ENCODE data around the gene PA2G4. TPM values are rescaled to one million over a fixed set of nuclear protein-coding genes. Genes with fewer than 3 reads are reported as not detected.
A peak's percentile ranks its signal among the peaks of the same experiment; 100 is the strongest.
"Not testable (repeated sequence)": the region's sequence is repeated elsewhere in the genome, so short reads cannot be mapped to it uniquely, and the experiment has no call there.

PA2G4 gene
- total RNA-seq, 1 experiment from 2014 or later = 451 TPM

DNA sequence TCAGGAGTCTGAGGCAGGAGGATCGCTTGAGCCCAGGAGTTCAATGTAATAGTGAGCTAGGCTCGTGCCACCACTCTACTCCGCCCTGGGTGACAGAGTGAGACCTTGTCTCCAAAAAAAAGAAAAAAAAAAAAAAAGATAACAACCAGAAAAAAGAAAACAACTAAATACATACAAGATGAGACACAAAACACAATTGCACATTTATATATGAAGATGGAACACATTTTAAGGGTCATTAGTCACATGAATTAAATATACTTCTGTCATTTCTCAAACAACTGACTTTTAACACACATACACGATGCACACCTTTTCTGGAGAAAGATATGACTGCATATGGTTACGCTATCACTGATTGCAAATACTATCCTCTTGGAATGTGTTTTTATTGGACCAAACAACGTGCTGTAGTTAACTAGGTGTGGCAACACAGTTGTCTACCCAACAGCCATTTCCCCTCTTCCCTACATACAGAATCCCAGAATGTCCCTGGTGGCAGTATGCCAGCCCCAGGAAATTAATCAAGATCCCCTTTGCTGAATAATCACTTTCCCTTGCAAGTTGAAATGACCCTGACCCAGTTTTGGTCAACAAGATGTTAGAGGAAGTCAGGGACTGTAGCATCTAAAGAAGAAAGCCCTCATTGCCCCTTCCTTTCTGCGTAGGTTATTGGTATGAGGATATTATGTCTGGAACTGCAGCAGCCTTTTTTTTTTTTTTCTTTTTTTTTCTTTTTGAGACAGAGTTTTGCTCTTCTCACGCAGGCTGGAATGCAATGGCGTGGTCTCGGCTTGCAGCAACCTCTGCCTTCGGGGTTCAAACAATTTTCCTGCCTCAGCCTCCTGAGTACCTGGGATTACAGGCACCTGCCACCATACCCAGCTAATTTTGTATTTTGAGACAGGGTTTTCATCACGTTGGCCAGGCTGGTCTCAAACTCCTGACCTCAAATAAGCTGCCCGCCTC lies 42.4 kb downstream of the PA2G4 start:
- DNase-seq (ENCODE audit: low spot score) = no peak
- in situ Hi-C loops (cut with HindIII; ENCODE audit: low sequenced_read_pairs) = no loop called here

DNA sequence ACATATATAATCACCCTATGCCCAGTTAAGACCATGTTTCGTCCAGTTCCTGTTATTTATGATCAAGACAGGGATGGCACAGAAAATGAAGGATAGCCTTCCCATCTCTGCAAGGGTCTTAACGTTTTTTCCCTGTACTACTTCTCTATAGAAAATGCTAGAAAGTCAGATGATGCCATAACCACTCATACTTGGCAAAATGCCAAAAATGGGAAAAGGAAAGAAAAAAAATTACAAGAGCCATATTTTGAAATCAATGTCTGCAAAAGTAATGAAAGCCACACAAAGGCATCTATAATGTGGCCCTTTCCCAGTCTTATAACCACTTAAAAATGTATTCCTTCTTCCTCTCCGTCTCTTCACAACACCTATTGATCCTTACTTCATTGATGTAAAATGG lies 46.2 kb downstream of the PA2G4 start:
- DNase-seq (ENCODE audit: low spot score) = no peak
- in situ Hi-C loops (cut with HindIII; ENCODE audit: low sequenced_read_pairs) = no loop called here

DNA sequence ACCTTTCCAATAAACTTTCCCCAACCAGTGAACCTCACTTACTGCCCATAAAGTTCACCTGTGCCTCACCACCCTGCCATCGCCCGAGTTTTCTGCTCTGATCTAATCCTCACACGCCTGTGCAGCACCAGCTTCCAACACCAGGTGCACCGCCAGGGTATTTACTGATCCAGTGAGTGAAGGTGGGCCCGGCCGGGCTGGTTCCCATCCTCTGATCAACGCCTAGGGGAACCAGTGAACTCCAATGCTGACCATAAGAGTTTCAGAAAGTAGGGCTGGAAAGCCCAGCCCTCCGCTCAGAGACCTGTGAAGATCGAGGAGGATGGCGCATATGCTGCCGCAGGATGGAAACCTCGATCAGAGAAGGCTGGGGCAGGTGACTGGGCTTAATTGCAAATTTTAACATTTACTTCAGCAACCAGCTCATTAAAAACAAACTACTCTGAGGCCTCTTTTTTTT lies 47.3 kb downstream of the PA2G4 start:
- peak; percentile 56 for DNase-seq (ENCODE audit: low spot score)
- in situ Hi-C loops (cut with HindIII; ENCODE audit: low sequenced_read_pairs) = no loop called here

DNA sequence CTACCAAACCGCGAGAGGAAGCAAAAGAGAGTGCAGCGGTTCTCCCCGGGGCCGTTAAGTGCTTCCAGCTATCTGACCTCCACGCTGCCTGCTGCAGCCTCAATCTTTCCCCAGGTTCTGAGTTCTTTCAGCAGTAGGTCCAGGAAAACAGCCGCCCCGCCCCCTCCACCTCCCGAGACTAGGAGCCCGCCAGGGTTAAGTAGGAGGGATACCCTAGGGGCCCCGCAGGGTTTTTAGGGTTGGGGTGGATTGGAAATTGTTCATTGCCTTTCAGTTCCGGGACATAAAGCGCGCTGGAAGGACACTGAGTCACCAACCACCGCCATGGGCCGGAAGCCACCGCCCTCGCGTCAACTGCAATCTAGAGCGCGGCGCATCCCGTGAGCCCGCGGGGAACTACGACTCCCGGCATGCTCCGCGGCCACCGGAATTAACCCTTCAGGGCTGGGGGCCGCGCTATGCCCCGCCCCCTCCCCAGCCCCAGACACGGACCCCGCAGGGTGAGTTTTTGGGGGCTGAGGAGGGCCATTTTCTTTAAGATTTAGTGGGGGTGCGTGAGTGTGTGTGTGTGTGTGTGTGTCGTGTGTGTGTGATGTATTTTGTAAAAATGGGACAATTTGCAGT lies 47.9 kb downstream of the PA2G4 start, which contains the start of gene MYL6B:
TSS of gene MYL6B (plus strand) at position 456 of the 624 bp plus-strand sequence. CDS start 1,332 bp downstream, outside the sequence.
- in situ Hi-C loops (cut with HindIII; ENCODE audit: low sequenced_read_pairs) = no loop called here
- peak; percentile 91 for DNase-seq (ENCODE audit: low spot score)

DNA sequence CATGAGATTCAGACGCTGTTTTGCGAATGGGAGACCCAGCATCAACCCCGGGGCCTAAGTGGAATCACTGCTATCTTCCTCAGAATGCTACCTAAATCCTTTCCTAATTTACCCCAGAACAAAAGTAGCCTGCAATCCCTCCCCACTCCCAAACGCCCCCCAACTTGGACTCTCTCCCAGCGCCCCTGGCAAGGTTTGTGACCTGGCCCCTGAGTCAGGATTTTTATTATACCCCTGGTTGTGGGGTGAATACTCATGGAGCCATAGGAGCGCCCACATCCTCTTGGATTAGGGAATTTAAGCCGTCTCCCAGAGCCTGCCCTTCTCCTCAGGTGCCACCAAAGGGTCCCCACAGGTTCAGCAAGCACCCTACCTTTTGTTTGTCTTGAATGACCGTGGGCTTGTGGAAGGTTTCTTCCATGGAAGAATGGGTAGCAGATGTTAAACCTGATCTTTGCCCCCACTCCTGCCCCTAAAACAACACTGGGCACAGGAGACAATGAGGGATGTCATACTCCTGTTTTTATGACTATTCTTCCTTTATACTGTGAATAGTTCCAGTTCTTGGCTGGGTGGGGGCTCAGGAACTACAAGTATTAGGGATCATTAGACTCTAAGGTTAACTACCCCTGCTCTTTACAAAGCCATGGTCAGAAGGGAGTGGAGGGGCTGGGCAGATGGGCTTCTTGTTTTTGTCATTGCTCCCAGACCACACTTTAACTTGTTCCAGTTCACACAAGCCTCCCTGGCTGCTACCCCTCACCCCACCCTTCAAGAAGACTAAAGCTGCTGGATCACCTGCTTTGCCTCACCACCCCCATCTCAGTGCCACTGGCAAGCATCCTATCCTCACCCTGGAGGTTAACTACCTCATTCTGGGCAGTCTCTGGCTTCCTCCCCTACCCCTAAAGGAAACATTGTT lies 48.7 kb downstream of the PA2G4 start:
- in situ Hi-C loops (cut with HindIII; ENCODE audit: low sequenced_read_pairs) = no loop called here
- DNase-seq (ENCODE audit: low spot score) = no peak

DNA sequence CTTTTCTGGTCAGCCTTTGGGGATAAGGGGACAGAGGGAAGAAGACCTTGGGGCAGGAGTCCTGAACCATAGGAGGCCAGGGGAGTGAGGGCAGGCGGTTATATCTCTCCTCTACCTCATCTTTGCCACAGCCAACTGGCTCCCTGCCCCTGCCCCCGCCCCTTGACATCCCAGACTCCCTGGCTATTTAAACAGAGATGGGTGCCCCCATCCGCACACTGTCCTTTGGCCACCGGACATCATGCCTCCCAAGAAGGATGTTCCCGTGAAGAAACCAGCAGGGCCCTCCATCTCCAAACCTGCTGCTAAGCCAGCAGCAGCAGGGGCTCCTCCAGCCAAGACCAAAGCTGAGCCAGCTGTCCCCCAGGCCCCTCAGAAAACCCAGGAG lies 49.3 kb downstream of the PA2G4 start:
- in situ Hi-C loops (cut with HindIII; ENCODE audit: low sequenced_read_pairs) = no loop called here
- DNase-seq (ENCODE audit: low spot score) = no peak

DNA sequence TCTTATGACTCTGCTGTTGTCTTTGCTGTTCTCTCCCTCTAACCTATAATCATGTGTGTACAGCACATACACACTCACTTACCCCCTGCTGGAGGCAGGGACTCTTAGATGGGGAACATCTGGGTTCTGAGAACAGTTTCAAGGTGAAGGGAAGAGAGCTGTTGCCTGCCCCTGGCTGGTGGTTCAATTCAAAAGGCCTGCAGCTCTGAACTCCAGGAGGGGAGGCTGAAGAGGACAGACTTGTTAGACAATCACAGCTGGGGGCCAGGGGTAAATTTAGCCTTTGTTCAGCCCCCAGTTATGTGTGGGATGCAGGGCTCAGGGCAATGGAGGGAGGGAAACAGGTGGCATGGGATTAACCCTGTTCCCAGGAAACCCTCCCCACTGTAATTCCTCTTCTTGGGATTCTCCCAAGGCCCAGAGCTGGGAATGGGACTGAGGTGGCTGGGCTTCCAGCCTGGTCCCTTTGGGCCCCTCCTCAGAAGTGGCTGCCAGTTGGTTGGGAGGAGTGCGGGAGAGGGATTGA lies 50.0 kb downstream of the PA2G4 start:
- in situ Hi-C loops (cut with HindIII; ENCODE audit: low sequenced_read_pairs) = no loop called here
- DNase-seq (ENCODE audit: low spot score) = no peak

DNA sequence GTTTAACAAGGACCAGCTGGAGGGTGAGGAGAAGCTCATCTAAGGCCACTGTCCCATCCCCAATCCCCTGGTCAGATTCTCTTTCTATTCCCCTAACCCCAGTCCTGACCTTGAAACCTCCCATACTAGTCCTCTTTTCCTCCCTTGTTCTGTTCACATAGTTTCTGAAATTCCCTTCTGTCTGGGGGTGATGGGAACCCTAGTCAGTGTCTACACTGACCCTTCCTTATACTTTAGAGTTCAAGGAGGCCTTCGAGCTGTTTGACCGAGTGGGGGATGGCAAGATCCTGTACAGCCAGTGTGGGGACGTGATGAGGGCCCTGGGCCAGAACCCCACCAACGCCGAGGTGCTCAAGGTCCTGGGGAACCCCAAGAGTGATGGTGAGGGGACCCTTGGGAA lies 50.5 kb downstream of the PA2G4 start:
- in situ Hi-C loops (cut with HindIII; ENCODE audit: low sequenced_read_pairs) = no loop called here
- no peak for DNase-seq (ENCODE audit: low spot score)

DNA sequence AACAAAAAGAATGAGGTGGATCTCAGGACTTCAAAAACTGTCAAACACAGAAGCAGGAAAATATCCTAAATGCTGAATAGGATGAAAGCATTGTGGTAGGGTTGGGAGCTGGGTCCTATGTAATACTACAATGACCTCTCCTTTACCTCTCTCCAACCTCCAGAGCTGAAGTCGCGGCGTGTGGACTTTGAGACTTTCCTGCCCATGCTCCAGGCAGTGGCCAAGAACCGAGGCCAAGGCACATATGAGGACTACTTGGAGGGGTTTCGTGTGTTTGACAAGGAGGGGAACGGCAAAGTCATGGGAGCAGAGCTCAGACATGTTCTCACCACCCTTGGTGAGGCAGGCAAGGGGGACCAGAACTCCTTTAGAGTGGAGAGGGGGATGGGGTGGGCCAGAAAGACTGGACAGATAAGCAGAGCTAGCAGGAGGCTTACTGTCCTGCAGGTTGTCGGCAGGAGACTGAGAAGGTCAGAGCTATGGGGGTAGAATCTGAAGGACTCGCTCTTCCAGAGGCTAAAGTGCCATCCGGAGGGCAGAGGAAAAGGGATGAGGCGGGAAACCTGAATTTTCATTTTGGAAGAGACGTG lies 51.0 kb downstream of the PA2G4 start:
- no peak for DNase-seq (ENCODE audit: low spot score)
- in situ Hi-C loops (cut with HindIII; ENCODE audit: low sequenced_read_pairs) = no loop called here

DNA sequence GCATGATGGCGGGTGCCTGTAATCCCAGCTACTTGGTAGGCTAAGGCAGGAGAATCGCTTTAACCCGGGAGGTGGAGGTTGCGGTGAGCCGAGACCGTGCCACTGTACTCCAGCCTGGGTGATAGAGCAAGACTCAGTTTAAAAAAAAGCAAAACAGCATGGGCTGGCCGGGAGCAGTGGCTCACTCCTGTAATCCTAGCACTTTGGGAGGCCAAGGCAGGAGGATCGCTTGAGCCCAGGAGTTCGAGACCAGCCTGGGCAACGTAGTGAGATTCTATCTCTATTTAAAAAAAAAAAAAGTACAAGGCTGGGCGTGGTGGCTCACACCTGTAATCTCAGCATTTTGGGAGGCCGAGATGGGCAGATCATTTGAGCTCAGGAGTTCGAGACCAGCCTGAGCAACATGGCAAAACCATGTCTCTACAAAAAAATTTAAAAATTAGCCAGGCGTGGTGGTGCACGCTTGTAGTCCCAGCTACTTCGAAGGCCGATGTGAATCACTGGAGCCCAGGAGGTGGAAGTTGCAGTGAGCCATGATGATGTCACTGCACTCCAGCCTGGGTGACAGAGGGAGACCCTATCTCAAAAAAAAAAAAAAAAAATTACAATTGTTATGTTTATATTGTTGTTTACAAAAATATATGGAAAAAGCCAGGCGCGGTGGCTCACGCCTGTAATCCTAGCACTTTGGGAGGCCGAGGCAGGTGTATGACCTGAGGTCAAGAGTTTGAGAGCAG lies 52.3 kb downstream of the PA2G4 start:
- in situ Hi-C loops (cut with HindIII; ENCODE audit: low sequenced_read_pairs); DNase-seq (ENCODE audit: low spot score): not testable (repeated sequence)

DNA sequence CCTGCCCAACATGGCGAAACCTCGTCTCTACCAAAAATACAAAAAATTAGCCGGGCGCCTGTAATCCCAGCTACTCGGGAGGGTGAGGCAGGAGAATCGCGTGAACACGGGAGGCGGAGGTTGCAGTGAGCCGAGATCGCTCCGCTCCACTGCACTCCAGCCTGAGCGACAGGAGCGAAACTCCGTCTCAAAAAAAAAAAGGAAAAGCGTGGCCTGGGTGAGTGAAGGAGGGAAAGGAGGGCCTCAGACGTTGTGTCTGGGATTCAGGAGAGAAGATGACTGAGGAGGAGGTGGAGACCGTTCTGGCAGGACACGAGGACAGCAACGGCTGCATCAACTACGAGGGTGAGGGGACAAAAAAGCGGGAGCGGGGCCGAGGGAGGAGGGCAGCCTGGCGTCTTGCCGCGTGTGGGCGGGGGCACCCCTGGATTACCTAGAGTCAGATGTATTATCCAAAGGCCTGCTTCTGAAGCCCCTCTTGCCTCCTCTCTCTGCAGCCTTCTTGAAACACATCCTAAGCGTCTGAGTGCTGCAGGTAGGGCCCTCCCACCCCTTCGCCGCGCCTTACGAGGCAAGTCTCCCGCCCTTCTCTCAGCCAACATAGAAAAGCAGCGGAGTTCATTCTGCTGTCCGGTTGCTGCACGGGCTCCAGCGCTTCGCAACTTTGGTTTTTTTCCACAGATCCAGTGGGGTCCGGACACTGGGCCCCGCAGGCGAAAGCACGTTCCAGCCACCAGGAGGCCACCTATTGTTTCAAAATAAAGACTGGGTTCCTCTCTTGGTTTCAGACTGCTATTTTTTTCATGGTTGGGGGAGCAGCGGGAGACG lies 53.1 kb downstream of the PA2G4 start:
- in situ Hi-C loops (cut with HindIII; ENCODE audit: low sequenced_read_pairs) = no loop called here

DNA sequence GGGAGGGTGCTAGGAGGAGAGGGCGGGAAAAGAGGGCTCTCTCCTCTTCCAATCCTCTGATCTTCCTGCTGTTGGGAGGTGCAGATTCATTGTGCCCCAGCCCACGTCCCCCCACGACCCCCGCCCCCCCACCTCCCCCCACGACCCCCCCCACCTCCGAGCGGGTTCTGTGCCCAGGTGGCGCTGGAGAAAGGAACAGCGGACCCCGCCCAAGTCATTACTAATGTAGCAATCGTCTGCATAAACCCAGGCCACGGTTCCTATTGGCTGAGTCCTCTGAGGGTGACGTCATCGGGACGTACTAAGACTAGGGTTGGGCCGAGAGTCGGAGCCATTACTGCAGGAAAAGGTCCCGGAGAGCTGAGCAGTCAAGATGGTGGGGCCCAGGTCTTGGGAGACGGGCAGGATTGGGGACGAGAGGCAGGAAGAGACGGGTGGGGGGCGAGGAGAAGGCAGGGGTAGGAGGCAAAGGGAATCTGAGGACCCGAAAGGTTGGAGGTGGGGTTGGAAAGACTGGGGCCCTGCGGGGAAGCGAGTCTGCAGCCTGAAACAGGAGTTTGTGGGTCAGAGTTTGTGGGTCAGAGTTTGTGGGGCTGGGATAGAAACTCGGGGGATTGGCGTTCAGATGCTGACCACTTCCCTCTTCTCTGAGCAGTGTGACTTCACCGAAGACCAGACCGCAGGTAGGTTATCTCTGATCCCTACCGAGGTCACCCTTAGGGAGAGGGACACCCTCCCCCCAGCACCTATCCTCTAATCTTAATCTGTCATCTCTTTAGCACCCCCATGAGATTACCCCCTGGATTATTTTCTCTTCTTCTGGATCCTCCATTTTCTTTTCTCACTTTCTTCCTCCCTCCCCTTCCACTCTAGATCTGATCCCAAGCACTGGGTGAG lies 53.9 kb downstream of the PA2G4 start, which contains the start of gene MYL6:
TSS of gene MYL6 (plus strand) at position 331 of the 897 bp plus-strand sequence. CDS start at position 374, 43 bp downstream.
- DNase-seq (ENCODE audit: low spot score) = peak; percentile 100
- in situ Hi-C loops (cut with HindIII; ENCODE audit: low sequenced_read_pairs) = no loop called here

More for the DNA sequence above, 53.1 kb downstream of the PA2G4 start:
- peak; percentile 84 for DNase-seq (ENCODE audit: low spot score)

DNA sequence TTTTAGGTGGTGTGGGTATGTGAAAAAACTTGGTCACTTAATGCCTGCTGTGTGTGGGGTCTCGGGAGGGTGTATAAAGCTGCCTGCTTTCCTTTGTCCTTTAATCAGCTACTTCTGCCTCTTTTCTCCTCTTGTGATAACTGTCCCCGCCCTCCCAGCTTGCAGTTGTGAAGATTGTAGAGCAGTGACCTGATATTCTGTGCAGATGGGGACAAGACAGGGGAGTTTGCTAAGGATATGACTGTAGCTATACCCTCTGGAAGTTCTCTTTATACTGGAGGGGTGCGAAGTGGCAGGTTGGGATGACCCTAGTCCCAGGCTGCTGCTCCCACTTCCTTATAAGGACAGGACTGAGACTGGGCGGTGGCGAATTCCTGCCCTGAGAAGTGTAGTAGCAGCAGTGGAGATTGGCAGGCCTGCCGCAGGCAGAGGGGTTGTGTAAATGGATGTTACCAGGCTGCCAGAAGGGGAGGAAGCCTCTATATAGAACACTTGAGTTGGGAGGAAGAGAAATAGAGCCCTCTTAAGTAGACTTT lies 54.6 kb downstream of the PA2G4 start:
- DNase-seq (ENCODE audit: low spot score) = peak; percentile 69
- in situ Hi-C loops (cut with HindIII; ENCODE audit: low sequenced_read_pairs) = no loop called here

DNA sequence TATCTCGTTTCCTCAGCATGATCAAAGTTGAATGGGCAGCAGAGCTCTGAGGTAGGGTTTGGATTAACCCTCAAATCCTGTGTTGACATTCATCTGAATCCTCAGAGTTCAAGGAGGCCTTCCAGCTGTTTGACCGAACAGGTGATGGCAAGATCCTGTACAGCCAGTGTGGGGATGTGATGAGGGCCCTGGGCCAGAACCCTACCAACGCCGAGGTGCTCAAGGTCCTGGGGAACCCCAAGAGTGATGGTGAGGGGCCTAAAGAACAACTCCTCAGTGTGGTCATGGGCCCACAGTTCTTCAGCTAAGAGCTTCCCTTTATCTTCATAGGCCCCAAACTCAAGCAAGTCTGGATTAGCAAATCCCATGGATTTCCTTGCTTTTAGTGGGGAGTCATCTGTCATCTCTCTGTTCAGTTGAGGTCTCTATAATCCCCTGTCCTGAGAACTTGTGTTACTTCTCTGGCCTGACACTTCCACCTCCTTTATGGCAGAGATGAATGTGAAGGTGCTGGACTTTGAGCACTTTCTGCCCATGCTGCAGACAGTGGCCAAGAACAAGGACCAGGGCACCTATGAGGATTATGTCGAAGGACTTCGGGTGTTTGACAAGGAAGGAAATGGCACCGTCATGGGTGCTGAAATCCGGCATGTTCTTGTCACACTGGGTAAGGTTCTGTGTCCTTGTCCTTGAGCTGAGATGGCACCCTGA lies 55.3 kb downstream of the PA2G4 start:
- DNase-seq (ENCODE audit: low spot score) = no peak
- in situ Hi-C loops (cut with HindIII; ENCODE audit: low sequenced_read_pairs) = no loop called here

DNA sequence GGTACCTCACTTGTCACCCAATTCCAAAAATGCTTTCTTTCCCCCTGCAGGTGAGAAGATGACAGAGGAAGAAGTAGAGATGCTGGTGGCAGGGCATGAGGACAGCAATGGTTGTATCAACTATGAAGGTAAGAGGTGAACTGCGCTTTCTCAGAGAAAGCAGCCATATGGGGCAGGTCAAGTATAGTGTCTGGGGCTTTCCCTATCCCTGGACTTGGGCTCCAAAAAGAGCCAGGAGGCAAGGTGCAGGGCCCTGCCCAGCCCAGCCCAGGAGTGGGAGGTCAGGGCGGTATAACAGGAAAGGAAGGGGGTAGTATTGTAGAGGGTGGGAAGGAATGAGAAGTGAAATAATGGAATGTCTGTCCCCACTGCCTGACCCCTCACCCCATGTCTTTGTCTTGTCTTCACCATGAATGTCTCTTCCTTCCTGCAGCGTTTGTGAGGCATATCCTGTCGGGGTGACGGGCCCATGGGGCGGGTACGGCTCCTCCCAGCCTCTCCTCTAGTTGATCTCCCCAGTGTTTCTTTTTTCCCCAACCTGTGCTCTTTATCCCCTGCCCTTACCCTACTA lies 55.9 kb downstream of the PA2G4 start:
- DNase-seq (ENCODE audit: low spot score) = no peak
- in situ Hi-C loops (cut with HindIII; ENCODE audit: low sequenced_read_pairs) = no loop called here
